GM12892 (cell line): Measurements from ENCODE around the gene TBC1D19.

Experiments
- POLR2A ChIP-seq: IDR thresholded peaks from 2 replicates; pipeline ENCODE4 v1.6.1; 2011; ENCODE audit warnings: low read depth, low read length, control low read depth
- POLR2AphosphoS5 ChIP-seq: IDR thresholded peaks from 2 replicates; pipeline ENCODE4 v1.6.1; 2011; ENCODE audit warnings: low read depth, low read length, control low read depth
- TAF1 ChIP-seq: IDR thresholded peaks from 2 replicates; pipeline ENCODE4 v1.6.1; 2011; ENCODE audit warnings: low read depth, mild to moderate bottlenecking, control low read depth, low read length, borderline replicate concordance

DNA sequence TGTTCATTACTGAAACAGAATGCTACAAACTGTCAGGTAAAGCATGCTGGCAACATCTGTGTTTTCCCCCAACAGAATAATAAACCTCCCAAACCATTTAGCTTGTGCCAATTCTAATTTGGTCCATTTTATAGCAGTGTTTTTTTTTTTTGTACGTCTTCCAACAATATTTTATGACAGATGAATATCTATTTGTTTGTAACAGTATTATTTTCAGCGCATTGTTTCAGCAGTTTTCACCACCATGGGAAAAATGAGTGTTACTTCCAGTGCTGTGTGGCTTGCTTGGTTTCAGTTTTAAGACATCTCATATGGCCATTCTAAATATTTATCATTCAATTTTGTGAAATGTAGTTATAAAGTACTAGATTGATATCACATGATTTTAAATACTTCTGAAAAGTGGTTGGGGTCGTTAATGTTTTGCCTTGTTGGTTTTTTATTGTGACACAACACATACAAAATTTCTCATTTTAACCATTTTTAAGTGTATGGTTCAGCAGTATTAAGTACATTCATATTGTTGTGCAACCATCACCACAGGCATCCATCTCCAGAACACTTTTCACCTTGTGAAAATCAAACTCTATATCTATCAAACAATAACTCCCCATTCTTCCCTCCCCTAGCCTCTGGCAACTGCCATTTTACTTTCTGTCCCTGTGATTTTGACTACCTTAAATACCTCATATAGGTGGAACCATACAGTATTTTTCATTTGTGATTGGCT is 25.6 kb upstream of the TBC1D19 start:
- TF ChIP-seq POLR2AphosphoS5 (no peak), TAF1 (no peak), POLR2A (no peak)
